ENCODE measurements around the gene TMEM42.

TMEM42 gene

GRCh38 chr3:44874308-44874707 lies 12.6 kb downstream of the TMEM42 start, which contains the start of gene TGM4:
Gene TGM4 (plus strand): TSS chr3:44874608. CDS start chr3:44874679, 71 bp downstream.
- no peak for DNase-seq (ENCODE audit: low read depth, low spot score)

GRCh38 chr3:44875596-44875995 lies 13.9 kb downstream of the TMEM42 start:
- DNase-seq (ENCODE audit: low read depth, low spot score): no peak

- DNase-seq (ENCODE audit: low read depth, low spot score): no peak
Measured at GRCh38 chr3:44877333-44877732, 15.6 kb downstream of the TMEM42 start.

- DNase-seq (ENCODE audit: low read depth, low spot score): no peak
Measured at GRCh38 chr3:44880284-44880683, 18.6 kb downstream of the TMEM42 start.

GRCh38 chr3:44883213-44883955 lies 21.7 kb downstream of the TMEM42 start:
- DNase-seq (ENCODE audit: low read depth, low spot score): no peak

- DNase-seq (ENCODE audit: low read depth, low spot score): no peak
Measured at GRCh38 chr3:44883999-44884431, 22.3 kb downstream of the TMEM42 start.

- DNase-seq (ENCODE audit: low read depth, low spot score): no peak
Measured at GRCh38 chr3:44885618-44886017, 23.9 kb downstream of the TMEM42 start.

- DNase-seq (ENCODE audit: low read depth, low spot score): no peak
Measured at GRCh38 chr3:44886561-44886960, 24.8 kb downstream of the TMEM42 start.

- DNase-seq (ENCODE audit: low read depth, low spot score): no peak
Measured at GRCh38 chr3:44887101-44887500, 25.4 kb downstream of the TMEM42 start.

- no peak for DNase-seq (ENCODE audit: low read depth, low spot score)
Measured at GRCh38 chr3:44890258-44890657, 28.5 kb downstream of the TMEM42 start.

- DNase-seq (ENCODE audit: low read depth, low spot score): no peak
Measured at GRCh38 chr3:44890852-44891251, 29.1 kb downstream of the TMEM42 start.

GRCh38 chr3:44892689-44893088 lies 31.0 kb downstream of the TMEM42 start:
- no peak for DNase-seq (ENCODE audit: low read depth, low spot score)

- DNase-seq (ENCODE audit: low read depth, low spot score): no peak
Measured at GRCh38 chr3:44893097-44893496, 31.4 kb downstream of the TMEM42 start.

GRCh38 chr3:44894485-44894884 lies 32.8 kb downstream of the TMEM42 start:
- no peak for DNase-seq (ENCODE audit: low read depth, low spot score)

GRCh38 chr3:44896440-44896839 lies 34.7 kb downstream of the TMEM42 start:
- DNase-seq (ENCODE audit: low read depth, low spot score): no peak

- no peak for DNase-seq (ENCODE audit: low read depth, low spot score)
Measured at GRCh38 chr3:44899683-44900367, 38.1 kb downstream of the TMEM42 start.

- DNase-seq (ENCODE audit: low read depth, low spot score): no peak
Measured at GRCh38 chr3:44902628-44903027, 40.9 kb downstream of the TMEM42 start.

- no peak for DNase-seq (ENCODE audit: low read depth, low spot score)
Measured at GRCh38 chr3:44903314-44903713, 41.6 kb downstream of the TMEM42 start.

- no peak for DNase-seq (ENCODE audit: low read depth, low spot score)
Measured at GRCh38 chr3:44903751-44904150, 42.0 kb downstream of the TMEM42 start.

- DNase-seq (ENCODE audit: low read depth, low spot score): no peak
Measured at GRCh38 chr3:44905446-44906157, 43.9 kb downstream of the TMEM42 start.

GRCh38 chr3:44906997-44907396 lies 45.3 kb downstream of the TMEM42 start:
- no peak for DNase-seq (ENCODE audit: low read depth, low spot score)

- no peak for DNase-seq (ENCODE audit: low read depth, low spot score)
Measured at GRCh38 chr3:44907612-44908011, 45.9 kb downstream of the TMEM42 start.
